Subcutaneous abdominal adipose tissue (tissue), 5 donors: ENCODE results near the gene SKAP2.

ENCODE experiments used
- H3K27ac ChIP-seq: one replicate; pipeline ENCODE4 v1.7.0; 2013; ENCODE audit warnings: low read depth, mild to moderate bottlenecking, inconsistent platforms, low read length, moderate library complexity
- H3K27me3 ChIP-seq, 5 donors: one replicate each; pipeline ENCODE4 v1.7.0; 2013; ENCODE audit warnings: low read length in 5 of 5, inconsistent platforms in 1 of 5; ENCODE audit not compliant: control insufficient read depth in 5 of 5, insufficient read depth in 4 of 5
- H3K36me3 ChIP-seq, 5 donors: one replicate each; pipeline ENCODE4 v1.7.0; 2013; ENCODE audit warnings: low read length in 5 of 5; ENCODE audit not compliant: control insufficient read depth in 5 of 5, insufficient read depth in 5 of 5
- H3K4me1 ChIP-seq, 5 donors: one replicate each; pipeline ENCODE4 v1.7.0; 2013; ENCODE audit warnings: low read length in 5 of 5, mild to moderate bottlenecking in 3 of 5, moderate library complexity in 1 of 5; ENCODE audit not compliant: control insufficient read depth in 5 of 5, insufficient read depth in 5 of 5
- H3K4me3 ChIP-seq, 5 donors: one replicate each; pipeline ENCODE4 v1.7.0; 2013; ENCODE audit warnings: low read length in 5 of 5, low read depth in 1 of 5
- H3K9ac ChIP-seq, 5 donors: one replicate each; pipeline ENCODE4 v1.7.0; 2013; ENCODE audit warnings: low read length in 5 of 5, mild to moderate bottlenecking in 4 of 5, moderate library complexity in 3 of 5
- H3K9me3 ChIP-seq, 5 donors: one replicate each; pipeline ENCODE4 v1.7.0; 2013; ENCODE audit warnings: low read length in 5 of 5; ENCODE audit not compliant: control insufficient read depth in 5 of 5
- donor health status: healthy.
- donor health status: healthy.
- donor health status: healthy.
- donor health status: healthy.
- donor health status: healthy.

SKAP2 gene

GRCh38 chr7:26636808-26637207 is 227.6 kb downstream of the SKAP2 start:
- H3K27ac ChIP-seq = no peak overlapping the region
- no peaks in the 10 kb centered on the region for H3K36me3 ChIP-seq
- H3K9me3 ChIP-seq = no peaks in the 10 kb centered on the region
- no peak overlapping the region for H3K4me3 ChIP-seq
- H3K9ac ChIP-seq = no peak overlapping the region
- H3K4me1 ChIP-seq = no peaks in the 10 kb centered on the region
- no peaks in the 10 kb centered on the region for H3K27me3 ChIP-seq

GRCh38 chr7:26633557-26633956 is 230.8 kb downstream of the SKAP2 start:
- no peak overlapping the region for H3K27ac ChIP-seq
- no peaks in the 10 kb centered on the region for H3K27me3 ChIP-seq
- no peak overlapping the region for H3K9ac ChIP-seq
- no peaks in the 10 kb centered on the region for H3K9me3 ChIP-seq
- H3K4me1 ChIP-seq = no peaks in the 10 kb centered on the region
- H3K36me3 ChIP-seq = no peaks in the 10 kb centered on the region
- H3K4me3 ChIP-seq = no peak overlapping the region

GRCh38 chr7:26631601-26632000 is 232.8 kb downstream of the SKAP2 start:
- Histone ChIP-seq H3K27ac (no peak overlapping the region), H3K9ac (no peak overlapping the region), H3K4me1 (no peaks in the 10 kb centered on the region), H3K9me3 (no peaks in the 10 kb centered on the region), H3K4me3 (no peak overlapping the region), H3K27me3 (no peaks in the 10 kb centered on the region), H3K36me3 (no peaks in the 10 kb centered on the region)

- Histone ChIP-seq H3K4me3 (no peak overlapping the region), H3K27ac (no peak overlapping the region), H3K27me3 (no peaks in the 10 kb centered on the region), H3K9me3 (no peaks in the 10 kb centered on the region), H3K4me1 (no peaks in the 10 kb centered on the region), H3K36me3 (no peaks in the 10 kb centered on the region), H3K9ac (no peak overlapping the region)
Observed at GRCh38 chr7:26630941-26631580, 233.3 kb downstream of the SKAP2 start.

- H3K9ac ChIP-seq = no peak overlapping the region
- H3K36me3 ChIP-seq = no peaks in the 10 kb centered on the region
- H3K9me3 ChIP-seq = no peaks in the 10 kb centered on the region
- H3K4me3 ChIP-seq = no peak overlapping the region
- H3K4me1 ChIP-seq = no peaks in the 10 kb centered on the region
- H3K27me3 ChIP-seq = no peaks in the 10 kb centered on the region
- H3K27ac ChIP-seq = no peak overlapping the region
Observed at GRCh38 chr7:26630361-26630760, 234.0 kb downstream of the SKAP2 start.

GRCh38 chr7:26629696-26630095 is 234.7 kb downstream of the SKAP2 start:
- no peak overlapping the region for H3K27ac ChIP-seq
- H3K9me3 ChIP-seq = no peaks in the 10 kb centered on the region
- H3K36me3 ChIP-seq = no peaks in the 10 kb centered on the region
- no peaks in the 10 kb centered on the region for H3K4me1 ChIP-seq
- H3K27me3 ChIP-seq = no peaks in the 10 kb centered on the region
- no peak overlapping the region for H3K4me3 ChIP-seq
- H3K9ac ChIP-seq = no peak overlapping the region

GRCh38 chr7:26627891-26628341 is 236.5 kb downstream of the SKAP2 start:
- H3K4me1 ChIP-seq = no peaks in the 10 kb centered on the region
- no peak overlapping the region for H3K9ac ChIP-seq
- no peak overlapping the region for H3K27ac ChIP-seq
- no peaks in the 10 kb centered on the region for H3K36me3 ChIP-seq
- no peak overlapping the region for H3K4me3 ChIP-seq
- no peaks in the 10 kb centered on the region for H3K27me3 ChIP-seq
- no peaks in the 10 kb centered on the region for H3K9me3 ChIP-seq

DNA sequence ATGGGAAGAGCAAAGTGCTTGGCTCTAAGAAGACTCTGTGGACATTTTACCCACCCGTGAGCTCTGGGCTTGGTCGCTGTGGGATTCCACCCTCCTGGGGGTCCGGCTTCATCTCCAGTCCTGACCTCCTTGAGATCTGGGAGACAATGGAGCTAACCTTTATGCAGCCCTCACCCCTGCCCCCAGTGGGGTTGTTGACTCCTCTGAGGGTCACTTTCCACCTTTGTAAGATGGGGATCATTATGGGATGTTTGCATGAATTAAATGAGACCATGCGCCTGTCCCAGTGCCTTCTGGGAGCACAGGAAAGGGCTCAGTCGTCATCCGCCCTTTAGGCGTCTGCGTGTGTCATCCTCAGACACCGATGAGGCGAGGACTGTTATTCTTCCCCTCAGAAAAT is 237.2 kb downstream of the SKAP2 start:
- no peaks in the 10 kb centered on the region for H3K9me3 ChIP-seq
- H3K9ac ChIP-seq = no peak overlapping the region
- H3K4me3 ChIP-seq = no peak overlapping the region
- no peaks in the 10 kb centered on the region for H3K27me3 ChIP-seq
- no peaks in the 10 kb centered on the region for H3K36me3 ChIP-seq
- no peaks in the 10 kb centered on the region for H3K4me1 ChIP-seq
- no peak overlapping the region for H3K27ac ChIP-seq

- Histone ChIP-seq H3K9me3 (peaks cover 0 to 1% (median 0%) of the 10 kb centered on the region in 5 donors), H3K27me3 (no peaks in the 10 kb centered on the region), H3K4me1 (no peaks in the 10 kb centered on the region), H3K27ac (no peak overlapping the region), H3K9ac (no peak overlapping the region), H3K36me3 (no peaks in the 10 kb centered on the region), H3K4me3 (no peak overlapping the region)
Observed at GRCh38 chr7:26626687-26627086, 237.7 kb downstream of the SKAP2 start.

GRCh38 chr7:26626156-26626555 is 238.2 kb downstream of the SKAP2 start:
- H3K9ac ChIP-seq = no peak overlapping the region
- H3K36me3 ChIP-seq = no peaks in the 10 kb centered on the region
- H3K4me3 ChIP-seq = no peak overlapping the region
- peaks cover 0 to 3% (median 0%) of the 10 kb centered on the region in 5 donors for H3K9me3 ChIP-seq
- H3K27me3 ChIP-seq = no peaks in the 10 kb centered on the region
- H3K4me1 ChIP-seq = no peaks in the 10 kb centered on the region
- H3K27ac ChIP-seq = no peak overlapping the region
